GM12892 (cell line): ENCODE results near the gene ZNF280C.
"Not testable (repeated sequence)": the region's sequence is repeated elsewhere in the genome, so short reads cannot be mapped to it uniquely, and the experiment has no call there.

Experiments used
- DNase-seq: peaks from one replicate; pipeline ENCODE4 v3.0.0; 2011; ENCODE audit not compliant: insufficient read length
- FAIRE-seq: peaks from 2 replicates; lab custom pipeline; 2011; peaks lifted over from hg19 to GRCh38; lab: Jason Lieb, UNC
- POLR2A ChIP-seq: IDR thresholded peaks from 2 replicates; pipeline ENCODE4 v1.6.1; 2011; ENCODE audit warnings: low read depth, low read length, control low read depth
- POLR2AphosphoS5 ChIP-seq: IDR thresholded peaks from 2 replicates; pipeline ENCODE4 v1.6.1; 2011; ENCODE audit warnings: low read depth, low read length, control low read depth
- TAF1 ChIP-seq: IDR thresholded peaks from 2 replicates; pipeline ENCODE4 v1.6.1; 2011; ENCODE audit warnings: low read depth, mild to moderate bottlenecking, control low read depth, low read length, borderline replicate concordance

The ZNF280C gene

GRCh38 chrX:130287071-130287770, 18.5 kb upstream of the ZNF280C start:
- no peak for FAIRE-seq

GRCh38 chrX:130285710-130286109, 17.0 kb upstream of the ZNF280C start:
- FAIRE-seq (no peak), DNase-seq (no peak)
- TF ChIP-seq TAF1: no peak
- TF ChIP-seq POLR2A: no peak
- no peak for TF ChIP-seq POLR2AphosphoS5

More at GRCh38 chrX:130287071-130287770, 18.5 kb upstream of the ZNF280C start:
- no peak for DNase-seq
- TF ChIP-seq TAF1 (no peak), POLR2A (no peak), POLR2AphosphoS5 (no peak)

DNA sequence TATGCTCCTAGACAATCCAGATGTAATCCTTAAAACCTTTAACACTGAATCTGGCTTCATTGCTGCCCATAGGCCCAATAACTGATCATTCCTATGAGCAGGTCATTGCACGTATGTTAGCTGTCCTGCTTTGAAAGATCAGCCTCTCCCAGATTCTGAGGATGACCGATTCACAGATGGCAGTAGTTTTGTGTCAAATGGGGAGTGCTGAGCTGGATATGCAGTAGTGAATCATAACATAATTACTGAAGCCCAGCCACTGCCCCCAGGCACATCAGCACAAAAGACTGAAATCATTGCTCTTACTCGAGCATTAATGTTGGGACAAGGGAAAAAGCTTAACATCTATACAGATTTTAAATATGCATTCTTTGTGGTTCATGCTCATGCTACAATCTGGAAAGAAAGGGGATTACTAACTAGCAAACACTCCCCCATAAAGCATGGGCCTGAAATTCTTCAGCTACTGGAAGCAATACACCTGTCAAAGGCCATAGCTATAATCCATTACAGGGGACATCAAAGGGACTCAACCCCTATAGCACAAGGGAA, 16.4 kb upstream of the ZNF280C start:
- no peak for DNase-seq
- no peak for FAIRE-seq
- no peak for TF ChIP-seq POLR2AphosphoS5
- TF ChIP-seq POLR2A: no peak

DNA sequence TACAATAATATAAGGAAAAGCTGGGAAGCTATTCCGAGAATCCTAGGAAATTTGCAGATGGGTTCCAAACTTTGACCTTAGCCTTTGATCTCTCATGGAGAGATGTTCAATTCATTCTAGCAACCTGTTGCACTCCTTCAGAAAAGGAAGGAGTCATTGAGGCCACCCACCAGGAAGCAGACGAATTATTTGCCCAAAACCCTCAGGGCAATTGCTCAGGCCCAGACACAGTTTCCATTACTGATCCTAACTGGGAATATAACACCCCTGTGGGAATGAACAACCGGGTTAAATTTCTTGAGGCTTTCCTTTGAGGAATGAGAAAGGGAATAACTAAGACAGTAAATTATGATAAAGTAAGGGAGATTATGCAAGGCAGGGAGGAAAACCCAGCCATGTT, 13.5 kb upstream of the ZNF280C start:
- FAIRE-seq (no peak), DNase-seq (no peak)
- TF ChIP-seq POLR2A (no peak), POLR2AphosphoS5 (no peak), TAF1 (no peak)

GRCh38 chrX:130280901-130281300, 12.2 kb upstream of the ZNF280C start:
- DNase-seq (no peak), FAIRE-seq (no peak)
- TF ChIP-seq TAF1: no peak
- no peak for TF ChIP-seq POLR2A
- no peak for TF ChIP-seq POLR2AphosphoS5

- not testable (repeated sequence) for FAIRE-seq
Observed at GRCh38 chrX:130272253-130272652, 3.6 kb upstream of the ZNF280C start.

GRCh38 chrX:130269391-130269790, 692 bp upstream of the ZNF280C start:
- FAIRE-seq, DNase-seq: not testable (repeated sequence)

More at GRCh38 chrX:130272253-130272652, 3.6 kb upstream of the ZNF280C start:
- not testable (repeated sequence) for DNase-seq

DNA sequence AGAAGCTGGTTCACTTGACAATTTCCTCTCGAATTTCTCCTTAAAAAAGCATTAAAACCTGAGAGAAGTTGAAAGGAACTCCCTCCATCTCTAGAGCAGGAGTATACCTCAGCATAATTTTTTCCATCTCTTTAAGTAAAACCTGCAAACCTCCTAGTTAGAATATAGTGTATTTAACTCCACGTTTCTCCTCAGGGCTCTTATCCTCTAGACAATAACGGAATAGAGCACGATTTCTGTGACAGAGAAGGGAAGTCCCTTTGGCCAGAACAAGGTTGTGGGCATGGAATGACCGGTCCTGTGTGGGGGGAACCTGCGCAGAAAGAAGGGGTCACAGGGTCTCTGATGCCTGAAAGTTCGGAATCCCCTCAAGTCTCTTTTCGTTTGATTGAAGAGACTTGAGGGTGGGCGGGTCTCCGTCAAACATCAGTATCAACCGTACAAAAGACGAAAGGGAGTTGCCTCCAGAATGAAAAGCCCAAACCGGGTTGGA, 697 bp downstream of the ZNF280C start:
- TF ChIP-seq POLR2A: no peak
- no peak for DNase-seq
- FAIRE-seq: peak; percentile 83

DNA sequence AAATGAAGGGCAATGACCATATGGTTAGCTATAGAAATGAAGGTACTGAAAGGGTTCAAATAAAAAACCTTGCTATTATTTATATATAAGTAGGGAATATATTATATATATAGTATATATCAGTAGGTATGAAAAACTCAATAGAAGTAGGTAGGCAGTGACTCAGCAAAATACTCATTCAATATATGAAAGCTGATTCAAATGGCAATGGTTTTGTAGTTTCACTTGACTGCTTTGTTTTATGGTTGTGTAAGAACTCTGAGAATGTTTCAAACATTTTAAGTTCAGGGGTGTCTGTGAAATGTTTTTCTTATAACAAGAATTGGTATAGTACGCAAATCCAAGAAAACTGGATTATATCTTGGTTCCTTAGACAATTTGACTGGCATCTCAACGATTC, 4.1 kb downstream of the ZNF280C start:
- no peak for TF ChIP-seq TAF1
- TF ChIP-seq POLR2A: no peak
- TF ChIP-seq POLR2AphosphoS5: no peak
- DNase-seq (no peak), FAIRE-seq (no peak)

DNA sequence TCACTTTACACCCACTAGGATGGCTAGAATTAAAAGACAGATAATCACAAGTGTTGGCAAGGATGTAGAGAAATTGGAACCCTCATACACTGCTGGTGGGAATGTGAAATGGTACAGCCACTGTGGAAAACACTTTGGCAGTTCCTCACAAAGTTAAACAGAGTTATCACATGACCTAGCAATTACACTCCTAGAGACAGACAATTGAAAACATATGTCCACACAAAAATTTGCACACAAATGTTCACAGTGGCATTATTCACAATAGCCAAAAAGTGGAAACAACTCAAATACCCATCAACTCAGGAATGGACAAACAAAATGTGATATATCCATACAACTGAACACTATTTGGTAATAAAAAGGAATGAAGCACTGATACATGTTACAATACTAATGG, 5.7 kb downstream of the ZNF280C start:
- no peak for FAIRE-seq
- TF ChIP-seq POLR2AphosphoS5: no peak
- TF ChIP-seq POLR2A: no peak
- no peak for TF ChIP-seq TAF1

DNA sequence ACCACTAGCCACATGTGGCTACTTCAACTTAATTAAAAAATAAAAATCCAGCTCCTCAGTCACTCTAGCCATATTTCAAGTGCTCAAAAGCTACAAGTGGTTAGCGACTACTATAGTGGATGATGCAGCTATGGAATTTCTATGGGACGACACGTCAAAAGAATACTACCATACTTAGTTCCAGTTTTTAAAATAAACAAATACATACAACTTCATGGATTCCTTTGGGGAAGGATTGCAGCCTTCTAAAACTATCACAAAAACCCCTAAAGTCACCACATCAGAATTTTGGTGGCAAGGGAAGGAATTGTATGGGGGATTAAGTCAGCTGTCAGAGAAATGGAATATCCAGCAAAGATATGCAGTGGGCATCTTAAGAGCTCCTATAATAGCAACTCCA, 6.5 kb downstream of the ZNF280C start:
- FAIRE-seq (no peak), DNase-seq (no peak)
- TF ChIP-seq POLR2A (no peak), POLR2AphosphoS5 (no peak), TAF1 (no peak)

More for the DNA sequence above, 5.7 kb downstream of the ZNF280C start:
- DNase-seq: no peak

DNA sequence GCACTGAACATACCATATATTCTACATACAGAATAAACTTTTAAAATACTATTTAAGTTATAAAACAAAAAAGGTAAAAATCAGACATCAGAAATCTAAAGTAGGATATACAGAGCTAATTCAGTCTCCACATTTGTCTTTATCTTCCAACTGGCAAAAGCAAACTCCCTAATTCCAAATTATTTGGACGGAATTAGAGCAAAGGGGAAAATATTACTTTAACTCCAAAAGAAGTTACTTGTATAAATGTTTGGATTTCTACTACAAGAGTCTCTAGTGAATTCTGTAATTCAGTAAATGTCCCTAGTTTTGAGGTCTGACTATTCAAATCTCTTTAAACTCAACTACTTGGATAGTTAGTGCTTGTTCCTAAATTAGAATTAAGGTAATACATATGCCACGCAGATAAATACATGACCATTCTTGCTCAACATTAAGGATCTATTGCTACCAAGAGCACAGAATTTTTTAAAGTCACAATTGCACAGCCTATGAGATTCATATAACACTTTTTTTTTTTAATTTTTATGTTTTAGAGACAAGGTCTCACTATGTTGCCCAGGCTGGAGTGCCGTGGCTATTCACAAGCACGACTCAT, 7.3 kb downstream of the ZNF280C start:
- DNase-seq (no peak), FAIRE-seq (no peak)
- TF ChIP-seq POLR2AphosphoS5 (no peak), TAF1 (no peak), POLR2A (no peak)

- FAIRE-seq (no peak), DNase-seq (no peak)
- TF ChIP-seq TAF1: no peak
- TF ChIP-seq POLR2A: no peak
- TF ChIP-seq POLR2AphosphoS5: no peak
Observed at GRCh38 chrX:130260316-130260715, 8.4 kb downstream of the ZNF280C start.
